HG02981 (cell line): ENCODE measurements around the gene JMY.

Experiments
- ATAC-seq: cut with Tn5 transposase; IDR thresholded peaks from one replicate; pipeline ENCODE4 v1.9.1; 2021; ENCODE audit warnings: mild to moderate bottlenecking, moderate library complexity; ENCODE audit not compliant: unreplicated experiment

The JMY gene

GRCh38 chr5:79285285-79285684, 49.4 kb downstream of the JMY start:
- no peak for ATAC-seq

GRCh38 chr5:79285833-79286232, 49.9 kb downstream of the JMY start:
- no peak for ATAC-seq

GRCh38 chr5:79287380-79287779, 51.4 kb downstream of the JMY start:
- ATAC-seq = no peak

GRCh38 chr5:79287907-79288306, 52.0 kb downstream of the JMY start:
- no peak for ATAC-seq

- no peak for ATAC-seq
These were observed 59.1 kb downstream of the JMY start for GRCh38 chr5:79295029-79295428.

GRCh38 chr5:79297661-79298060, 61.7 kb downstream of the JMY start:
- ATAC-seq = no peak

GRCh38 chr5:79301046-79301712, 65.2 kb downstream of the JMY start:
- ATAC-seq = no peak

GRCh38 chr5:79302454-79302853, 66.5 kb downstream of the JMY start:
- ATAC-seq = no peak

GRCh38 chr5:79305706-79306105, 69.8 kb downstream of the JMY start:
- ATAC-seq = no peak

GRCh38 chr5:79318935-79319614, 83.1 kb downstream of the JMY start:
- no peak for ATAC-seq

GRCh38 chr5:79329453-79329852, 93.5 kb downstream of the JMY start:
- ATAC-seq = no peak

- ATAC-seq = no peak
These were observed 94.1 kb downstream of the JMY start for GRCh38 chr5:79330071-79330470.

- ATAC-seq = no peak
These were observed 98.1 kb downstream of the JMY start for GRCh38 chr5:79333852-79334557.

GRCh38 chr5:79346420-79346824, 110.5 kb downstream of the JMY start:
- ATAC-seq = no peak

- no peak for ATAC-seq
These were observed 113.1 kb downstream of the JMY start for GRCh38 chr5:79349047-79349446.

GRCh38 chr5:79349881-79350280, 114.0 kb downstream of the JMY start:
- no peak for ATAC-seq

GRCh38 chr5:79357398-79357797, 121.5 kb downstream of the JMY start:
- ATAC-seq = no peak
